H9 (cell line): ENCODE data around the gene FOXD4. TPM values are rescaled to one million over a fixed set of nuclear protein-coding genes. Genes with fewer than 3 reads are reported as not detected.
"Not testable (repeated sequence)": the region's sequence is repeated elsewhere in the genome, so short reads cannot be mapped to it uniquely, and the experiment has no call there.

Experiments
- DNase-seq: peaks from one replicate; pipeline ENCODE4 v3.0.0-alpha.2; 2017
- H2AFZ ChIP-seq: one replicate; pipeline ENCODE4 v1.6.1; 2013; ENCODE audit warnings: mild to moderate bottlenecking, low read length, control low read depth, moderate library complexity
- H2AK5ac ChIP-seq: 2 replicates; pipeline ENCODE4 v1.6.1; 2013; ENCODE audit warnings: low read length, control low read depth, mixed read lengths; ENCODE audit not compliant: insufficient read length
- H2BK120ac ChIP-seq: one replicate; pipeline ENCODE4 v1.6.1; 2013; ENCODE audit warnings: low read depth, mild to moderate bottlenecking, low read length, control low read depth, inconsistent platforms; ENCODE audit not compliant: poor library complexity, severe bottlenecking
- H2BK12ac ChIP-seq: 2 replicates; pipeline ENCODE4 v1.6.1; 2013; ENCODE audit warnings: low read length, control low read depth, mixed read lengths, low read depth; ENCODE audit not compliant: insufficient read length
- H2BK15ac ChIP-seq: 2 replicates; pipeline ENCODE4 v1.6.1; 2013; ENCODE audit warnings: low read depth, low read length, control low read depth
- H2BK20ac ChIP-seq: one replicate; pipeline ENCODE4 v1.6.1; 2013; ENCODE audit warnings: low read depth, mild to moderate bottlenecking, low read length, control low read depth, inconsistent platforms; ENCODE audit not compliant: poor library complexity, severe bottlenecking
- H2BK5ac ChIP-seq: 2 replicates; pipeline ENCODE4 v1.6.1; 2013; ENCODE audit warnings: low read length, control low read depth, mixed read lengths; ENCODE audit not compliant: insufficient read length
- H3K14ac ChIP-seq: 2 replicates; pipeline ENCODE4 v1.6.1; 2013; ENCODE audit warnings: low read length, control low read depth; ENCODE audit not compliant: insufficient read depth
- H3K18ac ChIP-seq: 2 replicates; pipeline ENCODE4 v1.6.1; 2013; ENCODE audit warnings: low read depth, mild to moderate bottlenecking, mixed read lengths, low read length, control low read depth; ENCODE audit not compliant: insufficient read length
- H3K23ac ChIP-seq: 2 replicates; pipeline ENCODE4 v1.6.1; 2013; ENCODE audit warnings: low read length, control low read depth, mixed read lengths, low read depth; ENCODE audit not compliant: insufficient read length
- H3K23me2 ChIP-seq: 2 replicates; pipeline ENCODE4 v1.6.1; 2013; ENCODE audit warnings: low read depth, mild to moderate bottlenecking, mixed read lengths, low read length, control low read depth; ENCODE audit not compliant: insufficient read length, poor library complexity, severe bottlenecking
- H3K27ac ChIP-seq: 2 replicates; pipeline ENCODE4 v1.5.1; 2013; ENCODE audit warnings: low read length, control low read depth, mixed read lengths, low read depth; ENCODE audit not compliant: insufficient read length
- H3K27me3 ChIP-seq: 2 replicates; pipeline ENCODE4 v1.6.1; 2013; ENCODE audit warnings: low read length, control low read depth, inconsistent platforms; ENCODE audit not compliant: insufficient read depth
- H3K4ac ChIP-seq: 2 replicates; pipeline ENCODE4 v1.6.1; 2013; ENCODE audit warnings: low read depth, mild to moderate bottlenecking, control low read depth, inconsistent platforms, low read length, moderate library complexity
- H3K4me1 ChIP-seq: 2 replicates; pipeline ENCODE4 v1.6.1; 2013; ENCODE audit warnings: low read length, control low read depth, inconsistent platforms; ENCODE audit not compliant: insufficient read depth
- H3K4me2 ChIP-seq: 2 replicates; pipeline ENCODE4 v1.6.1; 2013; ENCODE audit warnings: low read length, control low read depth, mixed read lengths; ENCODE audit not compliant: insufficient read length, insufficient read depth
- H3K56ac ChIP-seq: 2 replicates; pipeline ENCODE4 v1.6.1; 2013; ENCODE audit warnings: low read depth, mild to moderate bottlenecking, mixed read lengths, low read length, control low read depth; ENCODE audit not compliant: insufficient read length
- H3K79me1 ChIP-seq: 2 replicates; pipeline ENCODE4 v1.6.1; 2013; ENCODE audit warnings: low read depth, mild to moderate bottlenecking, moderate library complexity, low read length, control low read depth, inconsistent platforms; ENCODE audit not compliant: insufficient read depth, poor library complexity, severe bottlenecking
- H3K79me2 ChIP-seq: 2 replicates; pipeline ENCODE4 v1.6.1; 2013; ENCODE audit warnings: low read length, control low read depth, inconsistent platforms; ENCODE audit not compliant: insufficient read depth
- H3K9ac ChIP-seq: 2 replicates; pipeline ENCODE4 v1.6.1; 2013; ENCODE audit warnings: low read length, control low read depth, mixed read lengths; ENCODE audit not compliant: insufficient read length; ENCODE audit errors: extremely low read depth
- H3K9me3 ChIP-seq: one replicate; pipeline ENCODE4 v1.6.1; 2013; ENCODE audit warnings: low read depth, low read length, inconsistent platforms; ENCODE audit not compliant: control insufficient read depth
- H3T11ph ChIP-seq: one replicate; pipeline ENCODE4 v1.6.1; 2013; ENCODE audit warnings: mild to moderate bottlenecking, low read length, control low read depth, inconsistent platforms
- H4K20me1 ChIP-seq: one replicate; pipeline ENCODE4 v1.6.1; 2013; ENCODE audit not compliant: control insufficient read depth, insufficient read length, insufficient read depth
- H4K5ac ChIP-seq: 2 replicates; pipeline ENCODE4 v1.6.1; 2013; ENCODE audit warnings: low read depth, mild to moderate bottlenecking, mixed read lengths, low read length, control low read depth; ENCODE audit not compliant: insufficient read length
- H4K8ac ChIP-seq: replicated peaks from 2 replicates; pipeline ENCODE4 v1.6.1; 2013; ENCODE audit warnings: low read length, control low read depth, mixed read lengths, low read depth; ENCODE audit not compliant: insufficient read length
- H4K91ac ChIP-seq: 2 replicates; pipeline ENCODE4 v1.6.1; 2013; ENCODE audit warnings: low read depth, mild to moderate bottlenecking, moderate library complexity, mixed read lengths, low read length, control low read depth; ENCODE audit not compliant: insufficient read length
- H3K27ac Mint-ChIP-seq, 3 experiments: 2 replicates in 2 of 3; 3 replicates in 1 of 3; pipeline ENCODE4 v1.8.0; 2020 to 2021; ENCODE audit warnings: mixed read lengths in 3 of 3, mild to moderate bottlenecking in 1 of 3, moderate library complexity in 1 of 3
- H3K27me3 Mint-ChIP-seq: 2 replicates; pipeline ENCODE4 v1.8.0; 2021; ENCODE audit warnings: low read depth, mild to moderate bottlenecking, moderate library complexity, mixed read lengths
- H3K36me3 Mint-ChIP-seq, 3 experiments: 2 replicates in 2 of 3; 3 replicates in 1 of 3; pipeline ENCODE4 v1.8.0; 2020 to 2021; ENCODE audit warnings: low read depth in 3 of 3, mixed read lengths in 3 of 3; ENCODE audit not compliant: insufficient read depth in 1 of 3
- H3K4me1 Mint-ChIP-seq, 2 experiments: 2 replicates each; pipeline ENCODE4 v1.8.0; 2020; ENCODE audit warnings: mixed read lengths in 2 of 2
- H3K4me3 Mint-ChIP-seq, 2 experiments: 2 replicates in 1 of 2; 3 replicates in 1 of 2; pipeline ENCODE4 v1.8.0; 2020 to 2021; ENCODE audit warnings: mild to moderate bottlenecking in 2 of 2, mixed read lengths in 2 of 2, moderate library complexity in 1 of 2
- H3K9me3 Mint-ChIP-seq, 2 experiments: 2 replicates in 1 of 2; 3 replicates in 1 of 2; pipeline ENCODE4 v1.8.0; 2020; ENCODE audit warnings: mild to moderate bottlenecking in 2 of 2, mixed read lengths in 2 of 2, moderate library complexity in 1 of 2
- WGBS: extraction: QIAGEN DNeasy Blood & Tissue Kit; methylation state at CpG from one replicate; pipeline ENCODE4 v1.1.7; 2013; ENCODE audit warnings: missing lambda C conversion rate, low lambda C conversion rate, mixed read lengths; ENCODE audit not compliant: insufficient read length; ENCODE audit errors: extremely low coverage; 5-methylcytosine and 5-hydroxymethylcytosine counted together
- total RNA-seq: library from RNA; stranded (reverse); gene quantifications from 2 replicates; pipeline ENCODE4 v1.2.1, GENCODE V29; 2021

Gene FOXD4
- total RNA-seq, 1 experiment from 2014 or later = 0.20 TPM

DNA sequence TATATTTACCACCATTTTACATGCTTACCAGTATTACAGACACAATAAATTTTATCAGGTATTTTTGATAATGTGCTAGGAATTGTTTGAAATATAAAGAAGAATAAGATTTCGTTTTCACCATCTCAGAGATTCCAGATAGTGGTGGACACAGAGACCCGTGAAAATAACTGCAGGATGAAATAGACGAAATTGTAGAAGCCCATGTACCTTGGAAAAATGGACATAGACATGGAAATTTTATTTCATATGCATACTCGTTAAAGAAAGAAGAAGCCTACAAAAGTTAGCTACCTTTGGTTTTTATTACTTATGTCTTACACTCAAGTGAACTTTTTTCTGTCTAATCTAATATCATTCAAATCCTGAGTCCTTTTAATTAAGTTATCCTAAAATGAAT, 7.5 kb downstream of the FOXD4 start:
- H3K9me3 Mint-ChIP-seq, H4K91ac ChIP-seq, H2BK12ac ChIP-seq, H4K5ac ChIP-seq, H4K8ac ChIP-seq, H2BK15ac ChIP-seq, H3K79me2 ChIP-seq, H2AK5ac ChIP-seq, H3K4me1 ChIP-seq, H3T11ph ChIP-seq, H2AFZ ChIP-seq, H3K9ac ChIP-seq, DNase-seq, H3K9me3 ChIP-seq, H2BK20ac ChIP-seq, H3K27ac ChIP-seq, H3K36me3 Mint-ChIP-seq, H3K56ac ChIP-seq, H3K4ac ChIP-seq, H4K20me1 ChIP-seq, H3K79me1 ChIP-seq, H3K18ac ChIP-seq, H2BK120ac ChIP-seq, H2BK5ac ChIP-seq, H3K27ac Mint-ChIP-seq, H3K23ac ChIP-seq, H3K4me3 Mint-ChIP-seq, H3K4me2 ChIP-seq, H3K14ac ChIP-seq, H3K23me2 ChIP-seq: not testable (repeated sequence)
- peaks cover 41% of the 10 kb centered on the region for H3K27me3 ChIP-seq
- WGBS = no CpG with 5 or more reads among the region's 4 CpGs
- peaks cover 8 to 11% of the 10 kb centered on the region in 2 experiments for H3K4me1 Mint-ChIP-seq
- H3K27me3 Mint-ChIP-seq = peaks cover 89% of the 10 kb centered on the region

DNA sequence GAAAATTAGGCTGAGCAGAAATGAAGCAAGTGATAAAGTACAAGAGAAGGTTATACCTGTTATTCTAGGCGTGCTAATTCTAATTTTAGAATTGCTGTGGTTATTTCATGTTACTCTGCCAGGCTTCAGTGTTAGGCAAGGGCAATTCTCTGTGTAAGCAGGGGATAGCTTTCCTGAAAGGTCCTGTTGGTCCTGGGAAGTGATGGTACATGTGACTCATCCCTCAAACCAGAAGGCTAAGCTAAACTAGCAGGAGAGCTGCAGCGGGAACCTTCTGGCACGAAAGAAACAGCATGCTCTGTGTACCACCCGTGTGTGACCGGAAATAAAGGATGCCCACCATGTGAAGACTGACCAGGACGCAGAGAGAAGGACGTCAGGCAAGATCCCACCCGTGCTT, 8.7 kb downstream of the FOXD4 start:
- H2BK5ac ChIP-seq, H2BK12ac ChIP-seq, H2AK5ac ChIP-seq, H3T11ph ChIP-seq, H4K20me1 ChIP-seq, H3K9ac ChIP-seq, H3K23ac ChIP-seq, H2BK15ac ChIP-seq, H3K4me3 Mint-ChIP-seq, H2AFZ ChIP-seq, DNase-seq, H2BK20ac ChIP-seq, H3K23me2 ChIP-seq, H3K9me3 Mint-ChIP-seq, H3K9me3 ChIP-seq, H3K4ac ChIP-seq, H3K4me2 ChIP-seq, H3K4me1 Mint-ChIP-seq, H3K18ac ChIP-seq, H3K56ac ChIP-seq, H4K8ac ChIP-seq, H3K79me2 ChIP-seq, H3K27ac ChIP-seq, H3K36me3 Mint-ChIP-seq, H2BK120ac ChIP-seq, H3K27ac Mint-ChIP-seq, H3K4me1 ChIP-seq, H4K5ac ChIP-seq, H3K14ac ChIP-seq, H3K79me1 ChIP-seq, H4K91ac ChIP-seq: not testable (repeated sequence)
- H3K27me3 Mint-ChIP-seq = peaks cover 83% of the 10 kb centered on the region
- no CpG with 5 or more reads among the region's 8 CpGs for WGBS
- H3K27me3 ChIP-seq = peaks cover 34% of the 10 kb centered on the region
